Activated T-cell treated with anti-CD3 and anti-CD28 coated beads, Interleukin-2, amount 50 U/mL, for 48 hours (primary cell): Measurements from ENCODE around the gene SYNRG.
"Not testable (repeated sequence)": the region's sequence is repeated elsewhere in the genome, so short reads cannot be mapped to it uniquely, and the experiment has no call there.

Source experiments
- DNase-seq, 2 experiments: peaks; one replicate each; pipeline ENCODE4 v3.0.0-alpha.2; 2020

Gene SYNRG, protein sequence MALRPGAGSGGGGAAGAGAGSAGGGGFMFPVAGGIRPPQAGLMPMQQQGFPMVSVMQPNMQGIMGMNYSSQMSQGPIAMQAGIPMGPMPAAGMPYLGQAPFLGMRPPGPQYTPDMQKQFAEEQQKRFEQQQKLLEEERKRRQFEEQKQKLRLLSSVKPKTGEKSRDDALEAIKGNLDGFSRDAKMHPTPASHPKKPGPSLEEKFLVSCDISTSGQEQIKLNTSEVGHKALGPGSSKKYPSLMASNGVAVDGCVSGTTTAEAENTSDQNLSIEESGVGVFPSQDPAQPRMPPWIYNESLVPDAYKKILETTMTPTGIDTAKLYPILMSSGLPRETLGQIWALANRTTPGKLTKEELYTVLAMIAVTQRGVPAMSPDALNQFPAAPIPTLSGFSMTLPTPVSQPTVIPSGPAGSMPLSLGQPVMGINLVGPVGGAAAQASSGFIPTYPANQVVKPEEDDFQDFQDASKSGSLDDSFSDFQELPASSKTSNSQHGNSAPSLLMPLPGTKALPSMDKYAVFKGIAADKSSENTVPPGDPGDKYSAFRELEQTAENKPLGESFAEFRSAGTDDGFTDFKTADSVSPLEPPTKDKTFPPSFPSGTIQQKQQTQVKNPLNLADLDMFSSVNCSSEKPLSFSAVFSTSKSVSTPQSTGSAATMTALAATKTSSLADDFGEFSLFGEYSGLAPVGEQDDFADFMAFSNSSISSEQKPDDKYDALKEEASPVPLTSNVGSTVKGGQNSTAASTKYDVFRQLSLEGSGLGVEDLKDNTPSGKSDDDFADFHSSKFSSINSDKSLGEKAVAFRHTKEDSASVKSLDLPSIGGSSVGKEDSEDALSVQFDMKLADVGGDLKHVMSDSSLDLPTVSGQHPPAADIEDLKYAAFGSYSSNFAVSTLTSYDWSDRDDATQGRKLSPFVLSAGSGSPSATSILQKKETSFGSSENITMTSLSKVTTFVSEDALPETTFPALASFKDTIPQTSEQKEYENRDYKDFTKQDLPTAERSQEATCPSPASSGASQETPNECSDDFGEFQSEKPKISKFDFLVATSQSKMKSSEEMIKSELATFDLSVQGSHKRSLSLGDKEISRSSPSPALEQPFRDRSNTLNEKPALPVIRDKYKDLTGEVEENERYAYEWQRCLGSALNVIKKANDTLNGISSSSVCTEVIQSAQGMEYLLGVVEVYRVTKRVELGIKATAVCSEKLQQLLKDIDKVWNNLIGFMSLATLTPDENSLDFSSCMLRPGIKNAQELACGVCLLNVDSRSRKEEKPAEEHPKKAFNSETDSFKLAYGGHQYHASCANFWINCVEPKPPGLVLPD (N-terminal part only)

DNA sequence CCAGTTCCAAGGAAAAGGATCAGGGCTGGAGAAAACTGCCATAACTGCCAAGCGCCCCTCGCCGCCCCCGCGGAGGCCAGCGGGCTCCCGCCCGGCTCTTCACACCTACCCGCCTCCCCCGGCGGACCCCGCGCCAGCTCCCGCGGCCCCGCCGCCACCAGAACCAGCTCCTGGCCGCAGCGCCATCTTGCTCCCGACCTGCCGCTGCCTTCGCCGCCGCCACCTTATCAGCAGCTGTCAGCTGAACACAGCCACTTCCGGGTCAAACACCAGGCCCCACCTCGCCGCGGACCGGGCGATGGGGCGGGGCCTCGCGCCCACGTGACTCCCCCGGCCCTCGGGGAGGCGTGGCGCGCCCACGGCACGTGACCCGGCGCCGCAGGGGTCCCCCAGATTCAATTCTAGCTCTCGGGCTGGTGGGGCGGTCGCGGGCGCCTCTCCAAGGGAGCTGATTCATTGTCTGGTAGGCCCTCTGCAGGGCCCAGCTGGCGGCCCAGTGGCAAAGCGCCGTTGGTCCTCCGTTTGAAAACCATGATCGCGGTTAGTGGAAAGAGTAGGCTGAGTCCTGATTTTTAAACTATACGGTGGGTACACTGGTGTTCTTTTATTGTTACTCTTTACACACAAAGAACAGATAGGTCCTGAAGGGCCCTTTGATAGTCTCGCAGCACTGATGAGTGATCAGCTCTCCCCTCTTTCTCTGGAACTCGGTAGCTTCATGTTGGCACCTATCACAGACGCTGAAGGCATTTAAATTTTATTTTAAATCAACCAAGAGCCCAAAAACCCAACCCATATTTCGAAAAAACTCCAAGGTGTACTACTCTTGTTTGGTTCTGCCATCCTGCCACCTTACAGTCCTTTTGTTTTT lies at the start of gene SYNRG:
Gene SYNRG, minus strand, starts transcription at position 249 of the 871 bp plus-strand sequence. Its CDS starts 63 bp downstream, at position 186.
- DNase-seq, result peak; percentile 94 to 97

DNA sequence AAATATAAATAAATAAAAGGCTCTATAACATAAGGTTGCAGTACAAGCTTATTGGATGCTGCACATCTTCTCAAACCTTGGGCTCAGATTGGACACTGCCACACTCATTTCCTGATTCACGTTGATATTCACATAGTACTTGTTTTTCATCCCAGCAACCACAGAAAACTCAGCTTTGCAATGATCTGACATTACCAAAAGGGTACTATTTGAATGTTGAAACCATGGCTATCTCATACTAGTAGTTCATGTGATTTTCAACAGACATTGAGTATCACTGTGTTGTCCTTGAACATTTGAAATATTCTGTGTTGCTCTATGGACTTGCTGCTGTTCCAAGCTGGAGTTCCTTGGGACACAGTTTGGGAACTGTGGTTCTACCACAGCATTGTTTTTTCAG lies 48.0 kb upstream of the SYNRG start:
- DNase-seq, result no peak

DNA sequence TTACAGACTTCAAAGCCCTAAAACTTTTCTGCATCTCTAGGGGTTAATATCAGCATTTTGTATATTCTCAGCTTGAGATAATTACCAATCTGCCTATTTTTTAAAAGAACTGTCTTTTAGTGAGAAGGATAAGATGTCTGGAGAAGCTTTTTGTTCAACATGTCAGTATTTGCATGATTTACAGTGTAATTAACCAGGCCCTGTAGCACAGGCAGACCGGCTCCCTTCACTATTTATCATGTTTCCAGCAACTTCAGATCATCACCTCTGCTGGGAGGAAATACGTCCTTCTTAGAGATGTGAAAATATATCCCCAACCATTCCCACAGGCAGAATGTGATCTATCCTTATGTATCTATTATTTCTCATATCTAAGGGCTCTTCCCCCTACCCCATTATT lies 42.6 kb upstream of the SYNRG start:
- no peak for DNase-seq

DNA sequence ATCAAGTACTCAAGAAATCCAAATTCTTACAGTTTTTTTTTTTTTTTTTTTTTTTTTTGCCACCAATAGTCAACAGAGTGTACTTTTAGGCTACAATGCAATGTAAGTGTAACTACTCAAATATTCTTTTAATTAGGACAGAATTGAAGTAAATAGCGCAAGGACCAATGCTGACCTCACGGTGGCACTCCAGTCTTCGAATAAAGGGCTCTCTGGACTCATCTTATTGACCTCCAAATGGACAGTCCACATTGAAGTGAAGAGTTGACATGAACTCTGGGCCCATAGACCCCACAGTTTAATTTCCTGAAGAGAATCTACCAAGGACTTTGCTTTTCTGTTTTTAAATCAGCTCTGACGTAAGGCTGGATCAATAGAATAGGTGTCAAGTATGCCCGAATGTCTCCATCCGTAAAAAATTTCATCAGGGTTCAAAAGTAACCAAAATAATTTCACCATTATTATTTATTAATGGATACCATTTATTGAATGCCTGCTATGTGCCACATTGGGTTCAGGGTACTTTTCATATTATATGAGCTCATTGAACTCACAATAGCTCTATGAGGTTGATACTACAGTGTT lies 41.3 kb upstream of the SYNRG start:
- DNase-seq, result no peak

DNA sequence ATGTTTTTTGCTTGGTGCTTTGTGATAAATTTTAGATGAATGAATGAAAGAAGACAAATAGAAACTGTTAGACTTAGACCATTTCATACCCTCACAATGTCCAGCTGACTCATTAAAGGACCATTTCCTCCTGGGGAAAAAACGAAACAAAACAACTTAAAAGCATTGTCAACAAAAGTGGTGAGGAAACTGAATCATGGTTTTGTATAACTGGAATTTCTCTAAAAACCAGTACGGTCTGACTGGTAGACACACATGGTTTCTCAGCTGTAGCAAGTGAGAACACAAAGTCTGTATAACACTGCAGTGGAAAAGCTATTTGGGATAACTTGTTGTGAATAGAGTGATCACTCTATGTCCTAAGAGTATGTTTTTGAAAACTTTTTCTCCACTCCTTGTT lies 39.3 kb upstream of the SYNRG start:
- DNase-seq, result no peak

DNA sequence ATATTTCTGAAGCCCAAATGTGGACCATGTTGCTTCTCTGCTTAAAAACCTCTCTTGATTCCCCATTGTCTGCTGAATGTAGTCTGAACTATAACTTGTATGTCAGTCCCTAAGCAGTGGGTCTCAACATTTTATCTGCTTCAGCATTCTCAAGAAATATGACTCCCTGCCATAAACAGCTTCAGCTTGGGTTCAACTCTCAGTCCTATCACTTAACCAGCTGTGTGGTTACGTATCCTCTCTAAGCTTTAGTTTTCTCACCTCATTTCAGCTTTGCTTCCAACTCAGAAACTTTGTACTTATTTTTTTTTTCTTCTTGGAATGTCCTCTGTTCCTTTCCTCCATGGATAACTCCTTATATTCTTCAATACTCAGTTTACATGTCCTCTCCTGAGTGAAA lies 38.6 kb upstream of the SYNRG start:
- DNase-seq, result no peak

DNA sequence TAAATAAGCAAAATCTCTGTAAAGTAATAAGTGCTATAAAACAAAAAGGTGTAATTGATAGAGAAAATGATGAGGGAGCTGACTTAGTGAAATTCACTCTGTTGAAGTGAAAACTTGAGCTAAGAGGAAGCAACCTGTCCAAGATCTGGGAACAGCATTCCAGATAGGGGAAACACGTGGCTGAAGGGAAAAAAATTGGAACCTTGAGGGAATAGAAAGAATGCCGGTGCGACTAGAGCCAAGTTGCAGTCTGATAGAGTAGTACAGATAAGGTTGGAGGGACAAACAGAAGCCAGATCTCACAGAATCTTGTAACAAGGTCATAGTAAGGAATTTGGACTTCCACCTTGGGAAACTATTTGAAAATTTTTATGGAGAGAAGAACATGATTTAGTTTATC lies 34.7 kb upstream of the SYNRG start:
- DNase-seq, result no peak

DNA sequence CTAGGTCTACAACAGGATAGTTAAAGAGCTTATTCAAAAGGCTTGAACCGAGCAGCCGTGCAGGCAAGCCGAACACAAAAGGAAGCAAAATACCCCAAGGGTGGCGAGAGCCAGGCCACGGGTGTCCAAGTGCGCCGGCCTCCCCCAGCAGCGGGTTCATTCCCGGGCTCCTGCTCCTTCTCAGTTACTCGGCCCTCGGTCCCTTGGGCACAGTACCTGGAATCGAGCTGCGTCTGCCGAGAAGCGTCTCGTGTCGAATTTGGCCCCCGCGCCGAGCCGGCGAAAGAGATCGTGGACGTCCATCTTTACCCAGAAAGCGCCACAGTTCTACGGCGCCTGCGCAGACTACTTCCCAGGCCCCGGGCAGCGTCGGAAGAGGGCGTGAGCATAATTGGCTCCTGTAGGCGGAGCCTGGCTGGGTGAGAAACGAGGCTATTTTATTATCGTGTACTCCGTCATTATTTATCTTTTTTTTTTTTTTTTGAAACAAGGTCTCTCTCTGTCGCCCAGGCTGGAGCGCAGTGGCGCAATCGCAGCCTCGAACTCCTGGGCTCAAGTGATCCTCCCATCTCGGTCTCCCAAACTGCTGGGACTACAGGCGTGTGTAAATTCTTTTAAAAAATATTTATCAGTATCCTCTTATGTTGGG lies 34.0 kb upstream of the SYNRG start, which contains the start of gene DDX52:
Gene DDX52, minus strand, starts transcription at position 329 of the 649 bp plus-strand sequence. Its CDS starts 26 bp downstream, at position 303.
- peak; percentile 89 to 90 for DNase-seq

DNA sequence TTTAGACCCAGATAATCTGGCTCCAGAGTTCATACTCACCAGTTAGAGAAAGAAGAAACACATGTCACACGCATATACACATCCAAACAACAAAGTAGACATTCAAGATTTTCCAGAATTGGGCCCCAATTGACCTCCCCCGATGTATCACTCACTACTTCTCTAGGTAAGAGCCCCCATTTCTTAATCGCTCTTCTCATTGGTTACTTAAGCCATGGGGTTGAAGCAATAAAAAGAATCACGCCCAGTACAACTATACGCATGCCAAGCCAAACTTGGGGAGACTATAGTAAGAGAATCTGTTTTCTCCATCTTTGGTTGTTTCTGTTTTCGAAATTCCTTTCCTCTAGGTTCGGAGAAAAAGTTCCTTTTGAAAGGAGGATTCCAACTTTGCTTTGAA lies 33.5 kb upstream of the SYNRG start:
- DNase-seq, result no peak

DNA sequence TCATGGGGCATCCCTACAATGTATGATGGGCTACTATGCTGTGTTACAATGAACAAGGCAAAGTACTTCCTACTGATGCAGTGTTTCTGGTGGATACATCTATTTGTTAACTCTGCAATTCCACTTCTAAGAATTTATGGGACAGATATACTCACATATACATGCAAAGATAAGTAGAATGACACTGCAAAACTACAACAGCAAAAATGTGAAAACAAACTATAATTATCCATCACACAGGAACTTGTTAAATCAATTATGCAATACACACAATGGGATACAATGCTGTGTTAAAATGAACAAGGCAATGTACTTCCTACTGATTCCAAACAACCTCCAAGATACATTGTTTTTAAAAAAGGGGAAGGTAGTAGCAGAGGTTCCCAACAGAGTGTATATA lies 30.8 kb upstream of the SYNRG start:
- no peak for DNase-seq

DNA sequence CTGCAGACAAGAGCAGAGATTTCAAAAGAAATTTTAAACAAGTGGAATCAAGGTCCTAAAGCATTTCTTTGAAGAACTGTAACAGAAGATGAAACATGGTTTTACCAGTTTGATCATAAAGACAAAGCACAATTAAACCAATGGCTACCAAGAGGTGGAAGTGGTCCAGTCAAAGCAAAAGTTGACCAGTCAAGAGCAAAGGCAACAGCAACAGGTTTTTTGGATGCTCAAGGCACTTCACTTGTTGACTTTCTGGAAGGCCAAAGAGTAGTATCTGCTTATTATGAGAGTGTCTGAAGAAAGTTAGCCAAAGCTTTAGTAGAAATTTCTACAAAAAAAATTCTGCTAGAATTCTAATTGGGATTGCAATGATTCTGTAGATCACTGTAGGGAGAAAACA lies 28.7 kb upstream of the SYNRG start:
- no peak for DNase-seq

DNA sequence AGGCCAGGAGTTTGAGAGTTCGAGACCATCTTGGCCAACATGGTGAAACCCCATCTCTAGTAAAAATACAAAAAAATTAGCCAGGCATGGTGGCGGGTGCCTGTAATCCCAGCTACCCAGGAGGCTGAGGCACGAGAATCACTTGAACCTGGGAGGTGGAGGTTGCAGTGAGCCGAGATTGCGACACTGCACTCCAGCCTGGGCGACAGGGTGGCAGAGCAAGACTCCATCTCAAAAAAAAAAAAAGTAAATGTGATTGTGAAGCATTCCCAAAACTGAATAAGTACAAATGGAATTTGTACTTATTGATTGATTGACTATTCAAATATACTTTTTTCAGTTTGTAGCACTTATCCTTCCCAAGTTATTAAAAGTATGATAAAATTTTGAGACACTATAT lies 7.2 kb upstream of the SYNRG start:
- not testable (repeated sequence) for DNase-seq

DNA sequence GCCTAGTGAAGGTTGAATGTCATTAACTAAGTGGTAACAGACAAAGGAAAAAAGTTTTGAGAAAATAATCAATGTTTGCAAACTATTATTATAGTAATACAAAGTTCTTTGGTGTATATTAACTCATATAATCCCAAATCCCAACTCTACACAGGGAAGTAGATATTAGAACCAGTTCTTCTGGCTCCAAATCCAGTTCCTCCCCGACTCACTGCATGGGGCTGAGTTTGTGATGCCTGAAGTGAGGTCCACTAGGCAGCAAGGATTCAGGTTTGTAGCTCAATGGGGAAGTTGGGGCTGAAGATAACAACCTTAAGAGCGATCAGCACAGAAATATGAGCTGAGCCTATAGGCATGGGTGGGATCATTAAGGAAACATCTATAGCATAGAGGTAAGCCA lies 5.6 kb upstream of the SYNRG start:
- no peak for DNase-seq

DNA sequence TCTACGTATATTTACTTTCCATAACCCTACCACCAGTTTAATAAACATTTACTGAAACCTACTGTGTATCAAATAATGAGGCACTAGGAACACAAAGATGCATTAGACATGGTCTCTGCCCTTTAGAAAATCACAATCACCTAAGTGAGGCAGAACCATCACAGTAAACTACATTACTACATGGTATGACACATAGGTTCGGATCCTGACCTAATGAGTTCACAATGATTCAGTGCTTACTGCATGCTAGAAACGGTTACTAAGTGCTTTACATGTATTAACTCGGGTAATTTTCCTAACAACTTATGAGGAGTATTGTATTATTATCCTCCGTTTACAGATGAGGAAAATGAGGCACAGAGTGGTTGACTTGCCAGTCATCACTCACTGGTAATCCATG lies 5.2 kb upstream of the SYNRG start:
- no peak for DNase-seq

DNA sequence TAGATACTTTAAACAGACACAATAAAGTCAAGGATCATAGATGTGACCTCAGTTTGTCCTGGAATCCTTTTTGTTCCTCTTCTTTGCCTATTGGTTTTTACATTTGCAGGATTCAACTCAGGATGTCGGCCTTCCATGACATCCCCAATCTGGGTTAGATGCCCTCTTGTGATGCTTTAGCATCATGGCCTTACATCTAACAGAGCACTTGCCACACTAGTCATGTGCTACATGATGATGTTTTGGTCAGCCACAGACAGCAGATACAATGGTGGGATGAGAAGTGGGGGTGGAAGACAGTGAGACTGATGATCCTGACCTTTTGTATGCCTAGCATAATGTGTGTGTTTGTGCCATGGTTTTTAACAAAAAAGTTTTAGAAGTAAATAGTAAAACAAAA lies 1.8 kb upstream of the SYNRG start:
- DNase-seq, result no peak

DNA sequence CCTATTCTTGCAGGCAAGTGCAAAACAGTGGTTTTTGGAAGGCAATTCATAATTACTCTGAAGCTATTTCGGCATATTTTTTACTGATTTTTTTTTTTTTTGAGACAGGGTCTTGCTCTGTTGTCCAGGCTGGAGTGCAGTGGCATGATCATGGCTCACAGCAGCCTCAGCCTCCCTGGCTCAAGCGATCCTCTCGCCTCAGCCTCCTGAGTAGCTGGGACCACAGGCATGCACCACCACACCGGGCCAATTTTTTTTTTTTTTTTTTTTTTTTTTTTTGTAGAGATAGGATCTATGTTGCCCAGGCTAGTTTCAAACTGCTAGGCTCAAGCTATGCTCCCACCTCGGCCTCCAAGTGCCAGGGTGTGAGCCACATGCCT lies 813 bp upstream of the SYNRG start:
- not testable (repeated sequence) for DNase-seq

DNA sequence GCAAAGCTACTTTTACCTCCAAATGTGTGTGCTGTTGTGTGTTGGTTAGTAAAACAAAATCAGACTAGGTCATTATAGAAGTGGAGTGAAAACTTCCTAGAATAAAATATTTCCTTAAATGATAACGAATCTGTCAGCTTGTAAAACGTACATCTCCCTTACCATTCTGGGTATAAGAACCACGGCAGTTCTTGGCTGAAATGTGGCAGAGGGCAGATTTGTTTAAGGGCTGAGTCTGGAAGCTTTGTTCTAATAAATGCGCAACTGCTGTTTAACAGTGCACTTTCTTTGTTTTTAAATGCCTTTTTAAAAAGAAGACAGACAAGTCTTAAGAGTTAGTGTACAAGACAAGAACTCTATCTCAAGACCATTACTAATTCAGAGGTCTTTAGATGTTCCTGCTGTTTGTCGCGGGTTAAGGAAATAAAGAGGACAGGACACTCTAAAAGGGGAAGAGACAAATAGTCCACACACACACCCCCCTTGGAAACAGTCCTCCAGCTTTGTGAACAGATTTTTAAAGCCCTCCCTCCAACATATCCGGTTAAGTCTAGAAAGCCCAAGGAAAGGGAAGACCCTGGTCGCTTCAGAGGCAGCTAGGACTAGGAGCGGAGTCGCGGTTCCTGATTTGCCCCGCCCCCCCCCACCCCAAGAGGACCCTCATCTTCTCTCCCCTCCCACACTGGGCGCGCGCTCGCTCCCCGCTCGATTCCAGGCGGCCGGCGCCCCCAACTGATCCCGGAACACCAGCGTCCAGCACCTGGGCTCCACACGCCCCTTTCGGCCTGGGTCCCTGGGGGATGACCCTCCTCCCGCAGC lies 658 bp downstream of the SYNRG start:
- no peak for DNase-seq

DNA sequence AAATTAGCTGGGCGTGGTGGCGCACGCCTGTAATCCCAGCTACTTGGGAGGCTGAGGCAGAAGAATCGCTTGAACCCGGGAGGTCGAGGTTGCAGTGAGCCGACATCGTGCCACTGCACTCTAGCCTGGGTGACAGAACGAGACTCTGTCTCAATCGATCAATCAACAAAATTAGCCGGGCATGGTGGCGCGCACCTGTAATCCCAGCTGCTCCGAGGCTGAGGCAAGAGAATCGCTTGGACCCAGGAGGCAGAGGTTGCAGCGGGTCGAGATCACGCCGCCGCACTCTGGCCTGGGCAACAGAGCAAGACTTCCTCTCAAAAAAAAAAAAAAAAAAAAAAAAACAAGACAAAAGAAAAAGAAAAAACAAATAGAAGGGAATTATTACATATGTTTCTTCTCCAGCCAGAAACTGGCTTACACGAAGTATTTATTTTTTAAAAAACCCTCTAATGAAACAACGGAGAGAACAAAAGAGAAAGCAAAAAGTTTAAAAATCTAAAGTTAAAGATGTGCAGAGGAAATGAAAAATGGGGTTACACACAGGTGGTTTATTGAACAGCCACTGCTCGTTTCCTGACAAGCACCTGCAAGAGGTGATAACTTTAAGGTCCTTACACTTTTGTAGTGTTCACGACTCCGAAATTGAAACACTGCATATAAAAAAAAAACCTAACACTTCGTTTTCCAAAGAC lies 1.4 kb downstream of the SYNRG start:
- peak; percentile 40 to 42 for DNase-seq

DNA sequence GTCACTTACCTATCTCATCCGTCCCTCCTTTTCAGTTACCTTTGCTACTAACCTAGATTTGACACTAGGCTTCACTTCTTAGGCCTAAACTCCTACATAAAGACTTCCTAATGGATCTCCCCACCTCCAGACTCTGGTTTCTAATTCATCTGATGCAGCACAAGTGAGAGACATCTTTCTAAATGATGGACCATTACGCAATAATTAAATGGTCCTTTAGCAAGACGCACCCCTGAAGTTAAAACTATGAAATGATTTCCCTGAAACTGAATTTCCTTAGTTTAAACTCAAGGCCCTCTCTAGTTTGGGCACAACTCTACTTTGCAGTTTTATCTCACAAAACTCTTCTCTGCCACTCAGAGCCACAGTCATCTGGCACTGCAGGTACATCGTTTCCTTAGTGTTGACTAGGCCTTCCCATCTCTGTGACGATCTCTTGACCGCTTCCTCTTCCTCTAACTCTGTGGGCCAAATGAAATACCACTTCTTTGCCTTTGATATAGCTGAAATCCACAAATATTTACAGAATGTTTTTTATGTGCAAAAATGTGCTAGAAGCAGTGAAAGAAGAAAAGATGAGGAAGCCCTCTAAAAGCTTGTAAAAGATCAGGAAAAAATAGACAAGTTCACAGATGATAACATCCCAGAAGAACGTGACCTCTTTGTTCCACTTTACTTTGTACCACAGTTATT lies 3.3 kb downstream of the SYNRG start:
- peak in 1 of 2 experiments; percentile 46 for DNase-seq
